SH-SY5Y (cell line): ENCODE data around the gene MEMO1.

Source experiments
- GATA2 ChIP-seq: IDR thresholded peaks from 2 replicates; pipeline ENCODE4 v1.6.1; 2011; ENCODE audit warnings: mild to moderate bottlenecking, low read depth, low read length
- GATA3 ChIP-seq: IDR thresholded peaks from 2 replicates; pipeline ENCODE4 v1.6.1; 2011; ENCODE audit warnings: low read depth, mild to moderate bottlenecking, low read length, moderate library complexity

- TF ChIP-seq GATA2, result no peak
- TF ChIP-seq GATA3, result no peak
These were observed 75.4 kb downstream of the MEMO1 start for GRCh38 chr2:31935370-31935769.
